WTC11 (cell line): ENCODE data around the gene ARHGEF28. TPM values are rescaled to one million over a fixed set of nuclear protein-coding genes. Genes with fewer than 3 reads are reported as not detected.

ENCODE experiments used
- ATAC-seq: fragments of 200-7000 bp; cut with Tn5 transposase; 2 replicates; pipeline ENCODE4 v1.10.0; 2021; ENCODE audit warnings: mild to moderate bottlenecking, moderate library complexity
- CTCF ChIA-PET: fragments of 300-600 bp; sonication (Branson Sonifier 250); formaldehyde crosslinking; loops from one replicate; lab custom pipeline; 2021; ENCODE audit warnings: antibody characterized with exemption; lab: Charles Lee
- POLR2A ChIA-PET: fragments of 350-600 bp; sonication (Branson Sonifier 250); formaldehyde crosslinking; loops from one replicate; lab custom pipeline; 2021; ENCODE audit warnings: antibody characterized with exemption; lab: Charles Lee
- DNase-seq: peaks from one replicate; pipeline ENCODE4 v3.0.0; 2021; ENCODE audit warnings: low spot score
- H3K27ac Mint-ChIP-seq: 2 replicates; pipeline ENCODE4 v1.8.0; 2021; ENCODE audit warnings: mixed read lengths
- H3K27me3 Mint-ChIP-seq: 2 replicates; pipeline ENCODE4 v1.8.0; 2021; ENCODE audit warnings: low read depth, mild to moderate bottlenecking, moderate library complexity, mixed read lengths
- H3K36me3 Mint-ChIP-seq: 2 replicates; pipeline ENCODE4 v1.8.0; 2021; ENCODE audit warnings: mixed read lengths
- H3K4me1 Mint-ChIP-seq: 2 replicates; pipeline ENCODE4 v1.8.0; 2022; ENCODE audit warnings: mixed read lengths
- H3K4me3 Mint-ChIP-seq: 2 replicates; pipeline ENCODE4 v1.8.0; 2021; ENCODE audit warnings: mild to moderate bottlenecking, moderate library complexity, mixed read lengths
- H3K9me3 Mint-ChIP-seq: 2 replicates; pipeline ENCODE4 v1.8.0; 2021; ENCODE audit warnings: mixed read lengths
- CBFB ChIP-seq: sonication (generic); formaldehyde crosslinking; IDR thresholded peaks from 2 replicates; pipeline ENCODE4 v1.8.1; 2022; ENCODE audit warnings: mild to moderate bottlenecking, low read depth, missing genetic modification reagents
- CREM ChIP-seq: sonication (generic); formaldehyde crosslinking; IDR thresholded peaks from 2 replicates; pipeline ENCODE4 v1.8.1; 2022; ENCODE audit warnings: mild to moderate bottlenecking, missing genetic modification reagents, moderate library complexity
- FOXJ3 ChIP-seq: sonication (generic); formaldehyde crosslinking; IDR thresholded peaks from 2 replicates; pipeline ENCODE4 v1.9.0; 2021; ENCODE audit warnings: missing genetic modification reagents, mild to moderate bottlenecking, borderline replicate concordance
- GRHL2 ChIP-seq: fragments of 250-450 bp; sonication (Bioruptor Pico); IDR thresholded peaks from 2 replicates; pipeline ENCODE4 v1.8.0; 2022; ENCODE audit warnings: mild to moderate bottlenecking, moderate library complexity; ENCODE audit not compliant: insufficient replicate concordance, severe bottlenecking
- JAZF1 ChIP-seq: fragments of 250-450 bp; sonication (Bioruptor Pico); IDR thresholded peaks from 2 replicates; pipeline ENCODE4 v1.9.0; 2021; ENCODE audit warnings: moderate library complexity, mild to moderate bottlenecking, inconsistent platforms
- JUN ChIP-seq: sonication (generic); formaldehyde crosslinking; IDR thresholded peaks from 2 replicates; pipeline ENCODE4 v1.8.0; 2023; ENCODE audit warnings: mild to moderate bottlenecking, missing genetic modification reagents
- KAT7 ChIP-seq: sonication (generic); formaldehyde crosslinking; IDR thresholded peaks from 2 replicates; pipeline ENCODE4 v1.8.1; 2023; ENCODE audit warnings: missing genetic modification reagents, mild to moderate bottlenecking, borderline replicate concordance
- NR1H2 ChIP-seq: sonication (generic); formaldehyde crosslinking; IDR thresholded peaks from 2 replicates; pipeline ENCODE4 v1.9.0; 2021; ENCODE audit warnings: mild to moderate bottlenecking, moderate library complexity, missing genetic modification reagents
- SP1 ChIP-seq: sonication (generic); formaldehyde crosslinking; conservative IDR thresholded peaks from 2 replicates; pipeline ENCODE4 v1.8.1; 2022; ENCODE audit warnings: missing genetic modification reagents
- ZNF138 ChIP-seq: sonication (generic); formaldehyde crosslinking; conservative IDR thresholded peaks from 2 replicates; pipeline ENCODE4 v1.8.1; 2022; ENCODE audit warnings: mild to moderate bottlenecking, moderate library complexity, missing genetic modification reagents
- total RNA-seq: library from RNA; stranded (reverse); gene quantifications from 3 replicates; pipeline ENCODE4 v1.2.3, GENCODE V29; 2021
- TF ChIP-seq, protein P1 (sequence below): sonication (generic); formaldehyde crosslinking; IDR thresholded peaks from 2 replicates; pipeline ENCODE4 v1.8.0; 2023; ENCODE audit warnings: missing genetic modification reagents, mild to moderate bottlenecking, borderline replicate concordance
- TF ChIP-seq, protein P2 (sequence below): sonication (generic); formaldehyde crosslinking; IDR thresholded peaks from 2 replicates; pipeline ENCODE4 v1.8.1; 2023; ENCODE audit warnings: mild to moderate bottlenecking, missing genetic modification reagents, moderate library complexity
- TF ChIP-seq, protein P3 (sequence below): fragments of 250-450 bp; sonication (Bioruptor Pico); IDR thresholded peaks from 2 replicates; pipeline ENCODE4 v2.1.2; 2022; ENCODE audit warnings: mild to moderate bottlenecking, moderate library complexity
- TF ChIP-seq, protein P4 (sequence below): sonication (generic); formaldehyde crosslinking; IDR thresholded peaks from 2 replicates; pipeline ENCODE4 v1.8.1; 2023; ENCODE audit warnings: mild to moderate bottlenecking, moderate library complexity, missing genetic modification reagents
- TF ChIP-seq, protein P5 (sequence below): sonication (generic); formaldehyde crosslinking; IDR thresholded peaks from 2 replicates; pipeline ENCODE4 v1.8.1; 2023; ENCODE audit warnings: mild to moderate bottlenecking, missing genetic modification reagents, borderline replicate concordance
- TF ChIP-seq, protein P6 (sequence below): fragments of 250-450 bp; sonication (Bioruptor Pico); IDR thresholded peaks from 2 replicates; pipeline ENCODE4 v1.8.0; 2021; ENCODE audit warnings: mild to moderate bottlenecking
- TF ChIP-seq, protein P7 (sequence below): sonication (generic); formaldehyde crosslinking; IDR thresholded peaks from 2 replicates; pipeline ENCODE4 v1.8.1; 2023; ENCODE audit warnings: mild to moderate bottlenecking, missing genetic modification reagents
- TF ChIP-seq, protein P8 (sequence below): fragments of 250-450 bp; sonication (Bioruptor Pico); IDR thresholded peaks from 2 replicates; pipeline ENCODE4 v1.9.0; 2021; ENCODE audit warnings: mild to moderate bottlenecking

Gene ARHGEF28
- total RNA-seq, 1 experiment from 2014 or later, result 0.96 TPM

DNA sequence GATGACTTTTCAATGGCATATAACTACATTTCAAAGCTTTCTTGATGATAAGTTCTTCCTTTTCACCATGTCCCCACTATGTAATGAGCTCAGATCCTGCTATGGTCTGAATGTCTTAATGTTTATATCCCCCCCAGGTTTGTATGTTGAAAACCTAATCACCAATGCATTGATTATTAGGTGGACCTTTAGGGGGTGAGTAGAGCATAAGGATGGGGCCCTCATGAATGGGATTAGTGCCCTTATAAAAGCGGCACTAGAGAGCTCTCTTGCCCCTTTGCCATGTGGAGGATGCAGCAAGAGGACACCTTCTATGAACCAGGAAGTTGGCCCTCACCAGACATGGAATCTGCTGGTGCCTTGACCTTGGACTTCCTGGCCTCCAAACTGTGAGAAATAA, 316.8 kb downstream of the ARHGEF28 start:
- DNase-seq, result no peak
- Mint-ChIP-seq H3K4me3 (no peak overlapping the region), H3K27ac (no peak overlapping the region), H3K4me1 (peaks cover 10% of the 10 kb centered on the region), H3K9me3 (peaks cover 18% of the 10 kb centered on the region), H3K27me3 (no peaks in the 10 kb centered on the region), H3K36me3 (no peaks in the 10 kb centered on the region; the same call in 1 of the 2 replicates)
- no peak for ATAC-seq
- CTCF ChIA-PET, result no interaction called here
- POLR2A ChIA-PET, result no interaction called here
- TF ChIP-seq, protein P1, sequence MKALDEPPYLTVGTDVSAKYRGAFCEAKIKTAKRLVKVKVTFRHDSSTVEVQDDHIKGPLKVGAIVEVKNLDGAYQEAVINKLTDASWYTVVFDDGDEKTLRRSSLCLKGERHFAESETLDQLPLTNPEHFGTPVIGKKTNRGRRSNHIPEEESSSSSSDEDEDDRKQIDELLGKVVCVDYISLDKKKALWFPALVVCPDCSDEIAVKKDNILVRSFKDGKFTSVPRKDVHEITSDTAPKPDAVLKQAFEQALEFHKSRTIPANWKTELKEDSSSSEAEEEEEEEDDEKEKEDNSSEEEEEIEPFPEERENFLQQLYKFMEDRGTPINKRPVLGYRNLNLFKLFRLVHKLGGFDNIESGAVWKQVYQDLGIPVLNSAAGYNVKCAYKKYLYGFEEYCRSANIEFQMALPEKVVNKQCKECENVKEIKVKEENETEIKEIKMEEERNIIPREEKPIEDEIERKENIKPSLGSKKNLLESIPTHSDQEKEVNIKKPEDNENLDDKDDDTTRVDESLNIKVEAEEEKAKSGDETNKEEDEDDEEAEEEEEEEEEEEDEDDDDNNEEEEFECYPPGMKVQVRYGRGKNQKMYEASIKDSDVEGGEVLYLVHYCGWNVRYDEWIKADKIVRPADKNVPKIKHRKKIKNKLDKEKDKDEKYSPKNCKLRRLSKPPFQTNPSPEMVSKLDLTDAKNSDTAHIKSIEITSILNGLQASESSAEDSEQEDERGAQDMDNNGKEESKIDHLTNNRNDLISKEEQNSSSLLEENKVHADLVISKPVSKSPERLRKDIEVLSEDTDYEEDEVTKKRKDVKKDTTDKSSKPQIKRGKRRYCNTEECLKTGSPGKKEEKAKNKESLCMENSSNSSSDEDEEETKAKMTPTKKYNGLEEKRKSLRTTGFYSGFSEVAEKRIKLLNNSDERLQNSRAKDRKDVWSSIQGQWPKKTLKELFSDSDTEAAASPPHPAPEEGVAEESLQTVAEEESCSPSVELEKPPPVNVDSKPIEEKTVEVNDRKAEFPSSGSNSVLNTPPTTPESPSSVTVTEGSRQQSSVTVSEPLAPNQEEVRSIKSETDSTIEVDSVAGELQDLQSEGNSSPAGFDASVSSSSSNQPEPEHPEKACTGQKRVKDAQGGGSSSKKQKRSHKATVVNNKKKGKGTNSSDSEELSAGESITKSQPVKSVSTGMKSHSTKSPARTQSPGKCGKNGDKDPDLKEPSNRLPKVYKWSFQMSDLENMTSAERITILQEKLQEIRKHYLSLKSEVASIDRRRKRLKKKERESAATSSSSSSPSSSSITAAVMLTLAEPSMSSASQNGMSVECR (CRISPR knock-in tag), result no peak
- TF ChIP-seq, protein P2, sequence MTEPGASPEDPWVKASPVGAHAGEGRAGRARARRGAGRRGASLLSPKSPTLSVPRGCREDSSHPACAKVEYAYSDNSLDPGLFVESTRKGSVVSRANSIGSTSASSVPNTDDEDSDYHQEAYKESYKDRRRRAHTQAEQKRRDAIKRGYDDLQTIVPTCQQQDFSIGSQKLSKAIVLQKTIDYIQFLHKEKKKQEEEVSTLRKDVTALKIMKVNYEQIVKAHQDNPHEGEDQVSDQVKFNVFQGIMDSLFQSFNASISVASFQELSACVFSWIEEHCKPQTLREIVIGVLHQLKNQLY (CRISPR knock-in tag), result no peak
- TF ChIP-seq GRHL2 (CRISPR knock-in tag) (no peak), FOXJ3 (CRISPR knock-in tag) (no peak), SP1 (CRISPR knock-in tag) (no peak), CREM (no peak), JAZF1 (CRISPR knock-in tag) (no peak), NR1H2 (no peak), JUN (CRISPR knock-in tag) (no peak), CBFB (no peak), ZNF138 (CRISPR knock-in tag) (no peak), KAT7 (CRISPR knock-in tag) (no peak)
- TF ChIP-seq, protein P3, sequence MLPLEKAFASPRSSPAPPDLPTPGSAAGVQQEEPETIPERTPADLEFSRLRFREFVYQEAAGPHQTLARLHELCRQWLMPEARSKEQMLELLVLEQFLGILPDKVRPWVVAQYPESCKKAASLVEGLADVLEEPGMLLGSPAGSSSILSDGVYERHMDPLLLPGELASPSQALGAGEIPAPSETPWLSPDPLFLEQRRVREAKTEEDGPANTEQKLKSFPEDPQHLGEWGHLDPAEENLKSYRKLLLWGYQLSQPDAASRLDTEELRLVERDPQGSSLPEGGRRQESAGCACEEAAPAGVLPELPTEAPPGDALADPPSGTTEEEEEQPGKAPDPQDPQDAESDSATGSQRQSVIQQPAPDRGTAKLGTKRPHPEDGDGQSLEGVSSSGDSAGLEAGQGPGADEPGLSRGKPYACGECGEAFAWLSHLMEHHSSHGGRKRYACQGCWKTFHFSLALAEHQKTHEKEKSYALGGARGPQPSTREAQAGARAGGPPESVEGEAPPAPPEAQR (CRISPR knock-in tag), result no peak
- TF ChIP-seq, protein P4, sequence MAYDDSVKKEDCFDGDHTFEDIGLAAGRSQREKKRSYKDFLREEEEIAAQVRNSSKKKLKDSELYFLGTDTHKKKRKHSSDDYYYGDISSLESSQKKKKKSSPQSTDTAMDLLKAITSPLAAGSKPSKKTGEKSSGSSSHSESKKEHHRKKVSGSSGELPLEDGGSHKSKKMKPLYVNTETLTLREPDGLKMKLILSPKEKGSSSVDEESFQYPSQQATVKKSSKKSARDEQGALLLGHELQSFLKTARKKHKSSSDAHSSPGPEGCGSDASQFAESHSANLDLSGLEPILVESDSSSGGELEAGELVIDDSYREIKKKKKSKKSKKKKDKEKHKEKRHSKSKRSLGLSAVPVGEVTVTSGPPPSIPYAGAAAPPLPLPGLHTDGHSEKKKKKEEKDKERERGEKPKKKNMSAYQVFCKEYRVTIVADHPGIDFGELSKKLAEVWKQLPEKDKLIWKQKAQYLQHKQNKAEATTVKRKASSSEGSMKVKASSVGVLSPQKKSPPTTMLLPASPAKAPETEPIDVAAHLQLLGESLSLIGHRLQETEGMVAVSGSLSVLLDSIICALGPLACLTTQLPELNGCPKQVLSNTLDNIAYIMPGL (CRISPR knock-in tag), result no peak
- TF ChIP-seq, protein P5, sequence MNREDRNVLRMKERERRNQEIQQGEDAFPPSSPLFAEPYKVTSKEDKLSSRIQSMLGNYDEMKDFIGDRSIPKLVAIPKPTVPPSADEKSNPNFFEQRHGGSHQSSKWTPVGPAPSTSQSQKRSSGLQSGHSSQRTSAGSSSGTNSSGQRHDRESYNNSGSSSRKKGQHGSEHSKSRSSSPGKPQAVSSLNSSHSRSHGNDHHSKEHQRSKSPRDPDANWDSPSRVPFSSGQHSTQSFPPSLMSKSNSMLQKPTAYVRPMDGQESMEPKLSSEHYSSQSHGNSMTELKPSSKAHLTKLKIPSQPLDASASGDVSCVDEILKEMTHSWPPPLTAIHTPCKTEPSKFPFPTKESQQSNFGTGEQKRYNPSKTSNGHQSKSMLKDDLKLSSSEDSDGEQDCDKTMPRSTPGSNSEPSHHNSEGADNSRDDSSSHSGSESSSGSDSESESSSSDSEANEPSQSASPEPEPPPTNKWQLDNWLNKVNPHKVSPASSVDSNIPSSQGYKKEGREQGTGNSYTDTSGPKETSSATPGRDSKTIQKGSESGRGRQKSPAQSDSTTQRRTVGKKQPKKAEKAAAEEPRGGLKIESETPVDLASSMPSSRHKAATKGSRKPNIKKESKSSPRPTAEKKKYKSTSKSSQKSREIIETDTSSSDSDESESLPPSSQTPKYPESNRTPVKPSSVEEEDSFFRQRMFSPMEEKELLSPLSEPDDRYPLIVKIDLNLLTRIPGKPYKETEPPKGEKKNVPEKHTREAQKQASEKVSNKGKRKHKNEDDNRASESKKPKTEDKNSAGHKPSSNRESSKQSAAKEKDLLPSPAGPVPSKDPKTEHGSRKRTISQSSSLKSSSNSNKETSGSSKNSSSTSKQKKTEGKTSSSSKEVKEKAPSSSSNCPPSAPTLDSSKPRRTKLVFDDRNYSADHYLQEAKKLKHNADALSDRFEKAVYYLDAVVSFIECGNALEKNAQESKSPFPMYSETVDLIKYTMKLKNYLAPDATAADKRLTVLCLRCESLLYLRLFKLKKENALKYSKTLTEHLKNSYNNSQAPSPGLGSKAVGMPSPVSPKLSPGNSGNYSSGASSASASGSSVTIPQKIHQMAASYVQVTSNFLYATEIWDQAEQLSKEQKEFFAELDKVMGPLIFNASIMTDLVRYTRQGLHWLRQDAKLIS (CRISPR knock-in tag), result no peak
- TF ChIP-seq, protein P6, sequence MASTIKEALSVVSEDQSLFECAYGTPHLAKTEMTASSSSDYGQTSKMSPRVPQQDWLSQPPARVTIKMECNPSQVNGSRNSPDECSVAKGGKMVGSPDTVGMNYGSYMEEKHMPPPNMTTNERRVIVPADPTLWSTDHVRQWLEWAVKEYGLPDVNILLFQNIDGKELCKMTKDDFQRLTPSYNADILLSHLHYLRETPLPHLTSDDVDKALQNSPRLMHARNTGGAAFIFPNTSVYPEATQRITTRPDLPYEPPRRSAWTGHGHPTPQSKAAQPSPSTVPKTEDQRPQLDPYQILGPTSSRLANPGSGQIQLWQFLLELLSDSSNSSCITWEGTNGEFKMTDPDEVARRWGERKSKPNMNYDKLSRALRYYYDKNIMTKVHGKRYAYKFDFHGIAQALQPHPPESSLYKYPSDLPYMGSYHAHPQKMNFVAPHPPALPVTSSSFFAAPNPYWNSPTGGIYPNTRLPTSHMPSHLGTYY (CRISPR knock-in tag), result no peak
- TF ChIP-seq, protein P7, sequence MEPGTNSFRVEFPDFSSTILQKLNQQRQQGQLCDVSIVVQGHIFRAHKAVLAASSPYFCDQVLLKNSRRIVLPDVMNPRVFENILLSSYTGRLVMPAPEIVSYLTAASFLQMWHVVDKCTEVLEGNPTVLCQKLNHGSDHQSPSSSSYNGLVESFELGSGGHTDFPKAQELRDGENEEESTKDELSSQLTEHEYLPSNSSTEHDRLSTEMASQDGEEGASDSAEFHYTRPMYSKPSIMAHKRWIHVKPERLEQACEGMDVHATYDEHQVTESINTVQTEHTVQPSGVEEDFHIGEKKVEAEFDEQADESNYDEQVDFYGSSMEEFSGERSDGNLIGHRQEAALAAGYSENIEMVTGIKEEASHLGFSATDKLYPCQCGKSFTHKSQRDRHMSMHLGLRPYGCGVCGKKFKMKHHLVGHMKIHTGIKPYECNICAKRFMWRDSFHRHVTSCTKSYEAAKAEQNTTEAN (CRISPR knock-in tag), result no peak
- TF ChIP-seq, protein P8, sequence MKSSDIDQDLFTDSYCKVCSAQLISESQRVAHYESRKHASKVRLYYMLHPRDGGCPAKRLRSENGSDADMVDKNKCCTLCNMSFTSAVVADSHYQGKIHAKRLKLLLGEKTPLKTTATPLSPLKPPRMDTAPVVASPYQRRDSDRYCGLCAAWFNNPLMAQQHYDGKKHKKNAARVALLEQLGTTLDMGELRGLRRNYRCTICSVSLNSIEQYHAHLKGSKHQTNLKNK (CRISPR knock-in tag), result no peak
